ENCODE data around the gene CD300LB.
"Not testable (repeated sequence)": the region's sequence is repeated elsewhere in the genome, so short reads cannot be mapped to it uniquely, and the experiment has no call there.

The CD300LB gene

DNA sequence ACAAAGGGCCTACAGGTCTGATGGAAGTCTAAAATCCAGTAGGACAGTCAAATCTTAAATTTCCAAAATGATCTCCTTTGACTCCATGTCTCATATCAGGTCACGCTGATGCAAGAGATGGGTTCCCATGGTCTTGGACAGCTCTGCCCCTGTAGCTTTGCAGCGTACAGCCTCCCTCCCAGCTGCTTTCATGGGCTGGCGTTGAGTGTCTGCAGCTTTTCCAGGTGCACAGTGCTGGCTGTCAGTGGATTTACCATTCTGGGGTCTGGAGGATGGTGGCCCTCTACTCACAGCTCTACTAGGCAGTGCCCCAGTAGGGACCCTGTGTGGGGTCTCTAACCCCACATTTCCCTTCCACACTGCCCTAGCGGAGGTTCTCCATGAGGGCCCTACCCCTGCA lies 43.0 kb downstream of the CD300LB start:
- not testable (repeated sequence) for DNase-seq

DNA sequence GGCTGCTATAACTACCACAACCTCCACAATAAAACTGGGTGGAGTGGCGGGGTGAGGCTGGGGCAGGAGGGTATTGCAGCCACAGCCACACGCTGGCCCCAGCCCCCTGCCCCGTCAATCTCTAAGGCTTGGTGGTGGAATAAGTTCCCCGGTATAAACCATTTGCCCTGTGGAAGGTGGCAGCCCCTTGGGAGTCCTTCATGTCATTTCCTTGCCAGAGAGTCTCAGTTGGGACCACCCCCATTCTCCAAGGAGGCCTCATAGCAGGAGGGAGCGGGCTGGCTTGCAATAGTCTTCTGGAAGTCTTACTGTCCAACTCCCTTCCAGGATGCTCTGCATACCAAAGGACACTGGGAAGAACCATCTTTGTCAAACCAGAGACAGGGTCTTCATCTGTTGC lies 45.4 kb downstream of the CD300LB start:
- no peak for DNase-seq

DNA sequence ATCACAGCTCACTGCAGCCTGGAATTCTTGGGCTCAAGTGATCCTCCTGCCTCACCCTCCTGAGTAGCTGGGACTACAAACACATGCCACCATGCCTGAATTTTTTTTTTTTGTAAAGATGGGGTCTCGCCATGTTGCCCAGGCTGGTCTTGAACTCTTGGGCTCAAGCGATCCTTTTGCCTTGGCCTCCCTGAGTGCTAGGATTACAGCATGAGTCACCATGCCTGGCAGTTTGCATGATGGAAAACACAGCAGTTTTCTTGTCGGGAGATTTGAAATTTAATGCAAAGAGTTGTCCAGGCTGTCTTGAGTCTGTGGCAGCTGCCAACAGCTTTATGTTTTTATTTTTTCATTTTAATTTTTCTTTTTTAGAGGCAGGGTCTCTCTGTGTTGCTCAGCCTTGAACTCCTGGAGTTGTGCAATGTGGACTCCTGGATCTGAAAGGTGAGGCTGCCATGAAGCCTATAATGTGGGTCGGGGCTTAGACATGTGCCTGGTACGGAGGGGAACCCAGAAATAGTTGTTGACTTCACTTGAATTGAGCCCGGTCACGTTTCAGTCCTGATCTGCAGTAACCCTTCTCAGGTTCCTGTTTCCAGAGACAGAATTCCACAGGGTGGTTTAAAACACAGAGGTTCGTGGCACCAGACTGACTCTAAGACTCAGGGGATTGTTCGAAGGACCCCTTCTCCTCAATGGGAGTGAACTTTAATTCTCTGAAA lies 46.1 kb downstream of the CD300LB start:
- DNase-seq: no peak

DNA sequence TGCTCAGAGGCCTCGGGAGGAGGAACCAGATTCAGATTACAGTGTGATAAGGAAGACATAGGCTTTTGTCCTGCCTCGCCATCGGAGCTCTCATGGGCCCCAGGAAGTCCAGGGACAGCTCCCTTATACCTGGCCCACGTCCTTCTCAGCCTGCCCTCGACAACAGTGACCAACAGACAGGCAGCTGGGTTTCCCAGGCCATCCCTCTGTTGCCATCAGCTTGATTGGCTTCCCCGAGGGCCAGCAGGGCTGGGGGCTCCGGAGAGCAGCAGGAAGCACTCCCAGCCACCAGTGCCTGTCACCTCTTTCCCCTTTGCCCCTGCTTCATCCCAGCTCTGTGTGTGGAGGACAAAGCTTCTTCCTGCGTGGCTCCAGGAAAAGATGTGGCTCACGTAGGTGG lies 47.2 kb downstream of the CD300LB start:
- no peak for DNase-seq

DNA sequence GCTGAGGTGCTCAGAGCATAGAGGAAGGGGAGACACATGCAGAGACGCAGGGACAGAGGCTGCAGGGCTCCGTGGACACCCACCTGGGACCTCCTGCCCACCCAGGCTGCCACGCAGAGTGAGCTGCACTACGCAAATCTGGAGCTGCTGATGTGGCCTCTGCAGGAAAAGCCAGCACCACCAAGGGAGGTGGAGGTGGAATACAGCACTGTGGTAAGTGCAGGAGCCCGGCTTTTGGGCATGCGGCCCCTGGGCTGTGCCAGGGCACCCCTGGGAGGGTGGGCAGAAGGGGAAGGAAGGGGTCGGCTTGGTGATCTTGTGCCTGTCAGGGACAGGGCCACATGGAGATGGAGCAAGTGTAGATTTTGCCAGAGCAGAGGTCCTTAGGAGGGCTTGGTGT lies 49.7 kb downstream of the CD300LB start:
- DNase-seq: no peak

DNA sequence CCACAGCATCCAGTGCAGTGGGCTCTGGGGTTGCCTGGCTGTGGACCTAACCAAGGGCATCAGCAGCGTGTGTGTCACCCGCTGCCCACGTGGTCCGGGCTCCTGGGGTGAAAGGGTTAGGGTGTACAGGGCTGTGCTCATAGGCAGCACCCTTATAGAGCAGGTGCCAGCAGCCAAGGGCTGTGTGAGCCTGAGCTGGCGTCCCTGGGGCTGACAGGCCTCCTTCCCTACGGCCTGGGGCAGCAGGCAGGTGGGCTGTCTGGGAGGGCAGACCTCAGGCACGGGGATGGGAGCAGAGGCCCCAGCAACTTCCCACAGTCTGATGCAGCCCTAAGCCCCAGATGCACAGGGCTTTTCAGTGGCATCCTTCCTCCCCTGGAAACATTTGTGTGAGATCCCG lies 51.0 kb downstream of the CD300LB start:
- DNase-seq: no peak

DNA sequence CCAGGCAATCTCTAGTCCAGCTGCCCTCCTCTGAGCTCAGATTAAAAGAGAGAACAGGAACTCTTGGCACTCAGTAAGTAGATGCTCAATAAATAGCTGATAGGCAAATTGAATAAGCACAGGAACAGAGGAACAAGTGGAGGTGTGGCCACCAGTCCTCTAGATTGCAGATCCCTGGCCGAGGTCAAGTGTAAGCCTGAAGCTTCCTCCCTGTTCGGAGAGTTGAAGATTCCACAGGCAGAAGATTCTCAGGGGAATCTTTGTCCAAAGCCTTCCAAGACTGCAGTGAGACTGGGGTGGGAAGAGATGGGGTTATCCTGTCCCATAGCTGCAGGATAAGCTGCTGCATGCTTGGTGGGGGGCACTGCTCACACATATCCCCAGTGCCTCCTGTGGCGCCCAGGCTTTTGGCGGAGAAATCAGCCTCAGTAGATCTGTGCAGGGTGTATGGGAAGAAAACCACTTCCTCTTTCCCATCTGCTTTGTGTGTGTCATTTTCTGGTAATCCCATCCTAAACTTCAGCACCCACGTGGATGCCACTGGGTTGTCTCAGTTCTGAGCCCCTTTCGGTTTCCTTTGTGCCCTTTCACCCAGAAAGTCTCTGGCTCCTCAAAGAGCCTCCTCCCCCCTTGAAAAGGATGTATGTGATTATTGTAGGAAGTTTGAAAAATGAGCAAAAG lies 52.7 kb downstream of the CD300LB start:
- peak; percentile 21 for DNase-seq

DNA sequence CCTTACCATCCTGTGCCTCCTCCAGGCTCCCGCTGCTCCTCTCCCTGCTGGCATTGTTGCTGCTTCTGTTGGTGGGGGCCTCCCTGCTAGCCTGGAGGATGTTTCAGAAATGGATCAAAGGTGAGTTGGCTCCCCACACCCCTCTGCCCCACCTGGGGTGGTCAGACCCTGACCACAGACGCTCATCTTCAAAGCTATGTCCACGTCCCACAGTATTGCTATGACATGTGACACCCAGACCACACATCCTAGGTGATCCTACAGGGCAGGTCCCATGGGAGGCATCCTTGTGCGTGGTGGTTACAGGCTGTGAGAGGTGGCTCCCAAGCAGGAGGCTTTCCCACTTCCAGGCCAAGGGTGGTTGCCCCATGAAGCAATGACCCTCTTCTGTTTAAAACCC lies 53.9 kb downstream of the CD300LB start:
- no peak for DNase-seq

DNA sequence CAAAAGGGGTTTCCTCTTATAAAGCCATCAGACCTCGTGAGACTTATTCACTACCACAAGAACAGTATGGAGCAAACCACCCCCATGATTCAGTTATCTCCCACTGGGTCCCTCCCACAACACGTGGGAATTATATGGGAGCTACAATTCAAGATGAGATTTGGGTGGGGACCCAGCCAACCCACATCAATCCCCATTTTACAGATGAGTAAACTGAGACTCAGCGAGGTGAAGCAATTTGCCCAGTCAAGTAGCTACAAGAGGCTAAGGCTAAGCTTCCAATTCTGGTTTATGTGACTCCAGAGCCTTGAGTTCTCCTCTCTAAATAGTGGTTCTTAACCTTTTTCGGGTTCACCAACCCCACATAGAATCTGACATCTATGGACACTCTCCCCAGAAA lies 56.1 kb downstream of the CD300LB start:
- no peak for DNase-seq

DNA sequence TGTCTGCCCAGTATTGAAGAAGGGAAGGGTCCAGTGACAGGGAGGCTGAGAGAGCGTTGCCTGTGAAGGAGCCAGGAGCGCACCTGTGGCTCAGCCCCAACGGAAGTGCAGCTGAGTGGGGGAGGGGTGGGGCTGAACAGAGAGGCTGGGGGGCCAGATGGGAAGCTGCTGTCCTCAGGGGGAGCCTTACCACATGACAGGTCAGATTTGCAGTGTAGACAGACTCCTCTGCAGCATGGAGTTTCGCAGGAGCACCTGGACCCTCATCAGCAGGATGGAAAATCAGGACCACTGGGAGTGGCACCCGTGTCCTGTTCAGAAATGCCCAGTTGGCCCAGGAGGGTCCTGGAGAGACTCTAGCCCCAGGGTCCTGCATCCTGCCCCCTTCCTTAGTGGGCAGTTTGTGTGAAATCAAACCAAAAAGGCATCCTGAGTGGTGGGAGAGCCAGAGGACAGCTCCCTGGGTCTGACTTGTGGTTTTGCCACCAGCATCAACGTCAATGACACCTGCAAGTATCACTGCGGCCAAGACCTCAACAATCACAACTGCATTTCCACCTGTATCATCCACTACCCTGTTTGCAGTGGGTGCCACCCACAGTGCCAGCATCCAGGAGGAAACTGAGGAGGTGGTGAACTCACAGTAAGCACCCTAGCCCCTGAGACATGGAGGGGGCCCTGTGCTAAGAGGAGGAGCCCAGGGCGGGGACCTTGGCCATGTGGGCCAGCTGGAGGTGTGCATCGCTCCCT lies 57.1 kb downstream of the CD300LB start:
- no peak for DNase-seq

DNA sequence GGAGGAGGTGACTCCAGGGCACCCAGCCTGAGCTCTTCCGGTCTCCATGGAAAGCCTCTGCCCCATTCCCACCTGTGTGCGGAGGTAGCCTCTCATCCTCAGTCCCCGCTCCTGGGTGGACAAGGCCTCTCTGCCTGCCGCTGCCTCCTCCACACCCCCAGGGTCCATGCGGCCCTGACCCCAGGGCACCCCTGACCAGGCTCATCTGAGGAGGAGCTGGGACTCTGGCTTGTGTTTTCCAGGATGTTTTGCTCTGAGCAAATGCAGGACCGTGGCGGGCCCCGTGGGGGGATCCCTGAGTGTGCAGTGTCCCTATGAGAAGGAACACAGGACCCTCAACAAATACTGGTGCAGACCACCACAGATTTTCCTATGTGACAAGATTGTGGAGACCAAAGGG lies 58.0 kb downstream of the CD300LB start:
- no peak for DNase-seq

DNA sequence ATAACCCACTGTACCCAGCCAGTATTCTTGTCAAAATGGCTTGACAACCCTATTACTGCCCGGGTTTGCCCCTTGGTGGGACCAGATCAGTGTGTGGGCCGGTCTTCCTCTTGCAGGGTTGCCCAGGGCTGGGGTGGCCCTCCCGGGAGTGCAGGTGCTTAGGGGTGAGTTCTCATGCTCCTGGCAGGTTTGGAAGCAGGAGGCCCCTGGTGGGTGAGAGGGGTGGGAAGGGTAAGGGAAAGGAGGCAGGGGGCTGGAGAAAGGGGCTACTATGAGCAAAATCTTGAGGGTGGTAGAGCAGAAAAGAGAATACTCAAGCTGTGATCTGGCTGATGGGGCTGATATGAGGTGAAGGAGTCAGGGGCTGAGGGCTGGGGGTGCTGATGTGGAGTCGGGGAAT lies 58.4 kb downstream of the CD300LB start:
- DNase-seq: no peak

DNA sequence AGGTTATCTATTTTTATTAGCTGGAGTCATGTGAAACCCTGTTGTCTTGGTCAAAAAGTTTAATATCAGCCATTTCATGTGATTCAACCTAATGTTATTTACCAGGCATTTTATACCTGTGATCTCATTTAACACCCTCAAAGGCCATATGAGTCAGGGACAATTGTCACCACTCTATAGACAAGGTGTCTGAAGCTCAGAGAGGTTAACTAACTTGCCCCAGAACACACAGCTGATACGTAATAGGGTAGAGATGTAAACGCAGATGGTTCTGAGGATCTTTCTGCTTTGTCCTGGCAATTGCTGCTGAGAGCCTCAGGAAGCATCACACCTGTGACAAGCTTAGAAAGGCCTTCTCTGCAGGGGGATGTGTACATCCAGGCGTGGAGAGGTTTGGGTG lies 59.9 kb downstream of the CD300LB start:
- DNase-seq: no peak
